Neural cell (in vitro differentiated cells): ENCODE data around the gene SLC29A3.

Source experiments
- CTCF ChIP-seq: fragments of 450-650 bp; IDR thresholded peaks from 2 replicates; pipeline ENCODE4 v1.5.1; 2014; ENCODE audit warnings: antibody characterized with exemption, mild to moderate bottlenecking, moderate library complexity; ENCODE audit not compliant: poor library complexity, severe bottlenecking
- EZH2 ChIP-seq: fragments of 200-600, 300-800 bp; shearing (Covaris generic), sonication (generic); IDR thresholded peaks from 2 replicates; pipeline ENCODE4 v1.6.1; 2014; ENCODE audit warnings: antibody characterized with exemption, low read length, borderline replicate concordance, mild to moderate bottlenecking; ENCODE audit not compliant: insufficient read depth, poor library complexity, severe bottlenecking
- SMC3 ChIP-seq: fragments of 450-650 bp; conservative IDR thresholded peaks from 2 replicates; pipeline ENCODE4 v1.6.1; 2014; ENCODE audit warnings: antibody characterized with exemption, mild to moderate bottlenecking, moderate library complexity; ENCODE audit not compliant: poor library complexity
- TAF1 ChIP-seq: IDR thresholded peaks from 2 replicates; pipeline ENCODE4 v1.6.1; 2012; ENCODE audit warnings: low read depth

DNA sequence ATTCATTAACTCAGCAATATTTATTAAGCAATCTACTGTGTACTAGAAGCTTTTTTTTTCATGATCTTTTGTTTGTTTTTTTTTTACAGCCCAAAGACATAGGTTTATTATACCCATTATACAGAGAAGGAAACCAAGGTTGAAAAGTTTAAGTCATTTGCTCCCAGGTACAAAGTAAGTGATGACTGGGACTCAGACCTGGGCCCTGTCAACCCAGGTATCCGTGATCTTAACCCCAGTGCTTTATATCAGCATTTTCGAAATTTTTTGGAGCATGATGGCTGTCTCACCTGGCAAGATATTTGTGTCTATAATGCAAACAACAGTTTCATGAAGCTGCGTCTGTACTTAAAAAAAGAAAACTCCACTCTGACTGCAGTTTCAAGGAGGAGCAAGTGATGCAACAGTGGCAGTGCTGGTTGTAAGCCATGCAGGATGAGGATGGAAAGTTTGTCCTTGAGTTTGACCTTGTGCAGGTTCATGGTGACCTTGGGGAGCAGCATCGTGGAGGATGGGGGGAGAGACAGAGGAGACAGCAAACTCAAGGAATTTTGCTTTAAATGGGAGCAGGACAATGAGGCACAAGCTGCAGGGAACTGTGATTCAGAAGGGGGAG lies 11.8 kb downstream of the SLC29A3 start:
- no peak for TF ChIP-seq CTCF
- TF ChIP-seq EZH2, result no peak
- no peak for TF ChIP-seq SMC3
- no peak for TF ChIP-seq TAF1
